ENCODE measurements around the gene UBE2C. TPM values are rescaled to one million over a fixed set of nuclear protein-coding genes. Genes with fewer than 3 reads are reported as not detected.

Gene UBE2C
- total RNA-seq, 4 donors from 2014 or later, result 0.83 to 2.7 (median 0.91) TPM; not detected in 1

- TF ChIP-seq EP300 (IDR thresholded peaks at IDR 0.05) (no peak), CTCF (IDR thresholded peaks at IDR 0.05) (no peak), POLR2AphosphoS5 (IDR thresholded peaks at IDR 0.05) (no peak), POLR2A (IDR thresholded peaks at IDR 0.05; ENCODE audit: low read depth) (no peak)
- no peaks in the 10 kb centered on the region for H3K36me3 ChIP-seq
- no peak for DNase-seq (ENCODE audit: extremely low spot score)
- WGBS, result 64% methylated on average over 3 of the region's 3 CpGs
- intact Hi-C loops (cut with DNase I), result loop anchor here (5.0 to 10.0 kb wide), 3 partner anchors 225 to 400 kb away; partner anchors contain the start of gene EPPIN
- no peaks in the 10 kb centered on the region for H3K9me3 ChIP-seq
- no peak overlapping the region for H3K27ac ChIP-seq (replicated peaks in 1 of 4)
- H3K4me1 ChIP-seq, result peaks cover 9 to 31% (median 18%) of the 10 kb centered on the region in 4 donors
- no peaks in the 10 kb centered on the region for H3K27me3 ChIP-seq
- H3K4me3 ChIP-seq, result no peak overlapping the region
Observed at GRCh38 chr20:45772693-45773092, 39.8 kb upstream of the UBE2C start.

- WGBS, result 75% methylated on average over 2 of the region's 2 CpGs
- intact Hi-C loops (cut with DNase I), result loop anchor here (5.0 to 10.0 kb wide), 3 partner anchors 228 to 403 kb away; partner anchors contain the start of gene EPPIN
- no peak for TF ChIP-seq POLR2AphosphoS5 (IDR thresholded peaks at IDR 0.05)
- TF ChIP-seq EP300 (IDR thresholded peaks at IDR 0.05), result no peak
- no peak for TF ChIP-seq POLR2A (IDR thresholded peaks at IDR 0.05; ENCODE audit: low read depth)
- no peak for TF ChIP-seq CTCF (IDR thresholded peaks at IDR 0.05)
- DNase-seq (ENCODE audit: extremely low spot score), result no peak
- no peaks in the 10 kb centered on the region for H3K9me3 ChIP-seq
- no peak overlapping the region for H3K27ac ChIP-seq (replicated peaks in 1 of 4)
- no peak overlapping the region for H3K4me3 ChIP-seq
- H3K36me3 ChIP-seq, result no peaks in the 10 kb centered on the region
- H3K4me1 ChIP-seq, result peaks cover 15 to 51% (median 37%) of the 10 kb centered on the region in 4 donors
- H3K27me3 ChIP-seq, result no peaks in the 10 kb centered on the region
Observed at GRCh38 chr20:45774945-45775344, 37.5 kb upstream of the UBE2C start.

- no peak for DNase-seq (ENCODE audit: extremely low spot score)
- H3K9me3 ChIP-seq, result no peaks in the 10 kb centered on the region
- TF ChIP-seq EP300 (IDR thresholded peaks at IDR 0.05), result no peak
- intact Hi-C loops (cut with DNase I), result loop anchor here (10.0 kb wide), 1 partner anchor 341 kb away; no protein-coding TSS in a partner anchor
- no peaks in the 10 kb centered on the region for H3K27me3 ChIP-seq
- H3K4me3 ChIP-seq, result no peak overlapping the region
- H3K4me1 ChIP-seq, result peaks cover 15 to 56% (median 42%) of the 10 kb centered on the region in 4 donors
- WGBS, result 94% methylated on average over 6 of the region's 6 CpGs
- H3K27ac ChIP-seq (replicated peaks in 1 of 4), result no peak overlapping the region
- H3K36me3 ChIP-seq, result no peaks in the 10 kb centered on the region
Observed at GRCh38 chr20:45775411-45775810, 37.0 kb upstream of the UBE2C start.

- H3K9me3 ChIP-seq, result no peaks in the 10 kb centered on the region
- no peaks in the 10 kb centered on the region for H3K36me3 ChIP-seq
- no peak overlapping the region for H3K4me3 ChIP-seq
- H3K4me1 ChIP-seq, result peaks cover 5 to 58% (median 46%) of the 10 kb centered on the region in 4 donors
- no peak for TF ChIP-seq POLR2A (IDR thresholded peaks at IDR 0.05; ENCODE audit: low read depth)
- no peak for TF ChIP-seq EP300 (IDR thresholded peaks at IDR 0.05)
- no peak for TF ChIP-seq POLR2AphosphoS5 (IDR thresholded peaks at IDR 0.05)
- no peak for TF ChIP-seq CTCF (IDR thresholded peaks at IDR 0.05)
- DNase-seq (ENCODE audit: extremely low spot score), result no peak
- H3K27me3 ChIP-seq, result no peaks in the 10 kb centered on the region
- 76% methylated on average over 7 of the region's 7 CpGs for WGBS
- H3K27ac ChIP-seq (replicated peaks in 1 of 4), result peak overlapping the region in 3 of 4 donors; percentile 90 to 95 (median 92)
- intact Hi-C loops (cut with DNase I), result loop anchor here (10.0 kb wide), 1 partner anchor 342 kb away; no protein-coding TSS in a partner anchor
Observed at GRCh38 chr20:45776931-45777330, 35.5 kb upstream of the UBE2C start.

GRCh38 chr20:45779011-45779915 is 33.2 kb upstream of the UBE2C start:
- peak overlapping the region; percentile 90 to 95 (median 92) for H3K27ac ChIP-seq (replicated peaks in 1 of 4)
- H3K4me1 ChIP-seq, result peaks cover 5 to 75% (median 56%) of the 10 kb centered on the region in 4 donors
- no peaks in the 10 kb centered on the region for H3K36me3 ChIP-seq
- TF ChIP-seq POLR2A (IDR thresholded peaks at IDR 0.05; ENCODE audit: low read depth) (no peak), EP300 (IDR thresholded peaks at IDR 0.05) (peak; percentile 64), POLR2AphosphoS5 (IDR thresholded peaks at IDR 0.05) (peak; percentile 84 to 90), CTCF (IDR thresholded peaks at IDR 0.05) (no peak)
- WGBS, result 38% methylated on average over 8 of the region's 8 CpGs
- no peaks in the 10 kb centered on the region for H3K27me3 ChIP-seq
- no peak overlapping the region for H3K4me3 ChIP-seq
- DNase-seq (ENCODE audit: extremely low spot score), result peak; percentile 98
- intact Hi-C loops (cut with DNase I), result loop anchor here (10.0 kb wide), 1 partner anchor 344 kb away; no protein-coding TSS in a partner anchor
- no peaks in the 10 kb centered on the region for H3K9me3 ChIP-seq

Measured in esophagus muscularis mucosa (tissue), 4 donors.